SK-N-SH (cell line): Measurements from ENCODE around the gene PLIN1. TPM values are rescaled to one million over a fixed set of nuclear protein-coding genes. Genes with fewer than 3 reads are reported as not detected.

ENCODE experiments used
- CTCF ChIA-PET: fragments of 300-600, 350-600 bp; formaldehyde crosslinking; extraction: SDS; loops from one replicate; lab custom pipeline; 2021; lab: Yijun Ruan, JAX
- POLR2A ChIA-PET: fragments of 350-600 bp; sonication (Branson Sonifier 250); formaldehyde crosslinking; extraction: SDS; loops from one replicate; lab custom pipeline; 2020; ENCODE audit warnings: antibody characterized with exemption, inconsistent platforms; lab: Yijun Ruan, JAX
- DNase-seq: peaks from one replicate; pipeline ENCODE4 v3.0.0; 2012
- H2AFZ ChIP-seq: fragments of 200-600 bp; sonication (generic); 2 replicates; pipeline ENCODE4 v1.8.1; 2016; ENCODE audit warnings: antibody characterized with exemption, mild to moderate bottlenecking, low read depth
- H3F3A ChIP-seq: fragments of 200-600 bp; sonication (generic); replicated peaks from 2 replicates; pipeline ENCODE3; 2016; ENCODE audit warnings: antibody characterized with exemption, mild to moderate bottlenecking; ENCODE audit not compliant: insufficient read depth
- H3K27ac ChIP-seq, 2 experiments: fragments of 200-500 bp in 1 of 2; fragments of 200-600 bp in 1 of 2; sonication (Bioruptor generic) in 1 of 2; sonication (generic), shearing (Covaris generic) in 1 of 2; 2 replicates each; pipeline versions ENCODE4 v1.5.1 to v1.6.1; 2014 to 2016; ENCODE audit warnings: low read depth in 2 of 2, inconsistent platforms in 1 of 2, low read length in 1 of 2, mild to moderate bottlenecking in 1 of 2, mixed read lengths in 1 of 2
- H3K27me3 ChIP-seq: fragments of 200-600 bp; sonication (generic), shearing (Covaris generic); 2 replicates; pipeline ENCODE4 v1.6.1; 2016; ENCODE audit warnings: mixed run types; ENCODE audit not compliant: insufficient read depth
- H3K36me3 ChIP-seq, 2 experiments: fragments of 200-500 bp in 1 of 2; fragments of 200-600 bp in 1 of 2; sonication (Bioruptor generic) in 1 of 2; sonication (generic) in 1 of 2; replicated peaks in 1 of 2; 2 replicates each; pipeline versions ENCODE3 to v1.5.1; 2014 to 2016; ENCODE audit warnings: low read length in 1 of 2, mild to moderate bottlenecking in 1 of 2; ENCODE audit not compliant: insufficient read depth in 2 of 2, control insufficient read depth in 1 of 2
- H3K4me1 ChIP-seq, 2 experiments: fragments of 200-500 bp in 1 of 2; fragments of 200-600 bp in 1 of 2; sonication (Bioruptor generic) in 1 of 2; sonication (generic), shearing (Covaris generic) in 1 of 2; 2 replicates each; pipeline versions ENCODE4 v1.5.1 to v1.6.1; 2014 to 2016; ENCODE audit warnings: low read depth in 1 of 2, low read length in 1 of 2, mixed run types in 1 of 2; ENCODE audit not compliant: insufficient read depth in 2 of 2, control insufficient read depth in 1 of 2
- H3K4me2 ChIP-seq: fragments of 200-600 bp; sonication (generic), shearing (Covaris generic); 2 replicates; pipeline ENCODE4 v1.6.1; 2017; ENCODE audit warnings: mixed run types
- H3K4me3 ChIP-seq, 2 experiments: fragments of 200-500 bp in 1 of 2; fragments of 200-600 bp in 1 of 2; sonication (Bioruptor generic) in 1 of 2; sonication (generic), shearing (Covaris generic) in 1 of 2; 2 replicates each; pipeline versions ENCODE4 v1.5.1 to v1.8.1; 2014 to 2016; ENCODE audit warnings: low read depth in 2 of 2, inconsistent platforms in 1 of 2, low read length in 1 of 2, mild to moderate bottlenecking in 1 of 2, mixed read lengths in 1 of 2, moderate library complexity in 1 of 2
- H3K79me2 ChIP-seq: fragments of 200-600 bp; sonication (generic); 2 replicates; pipeline ENCODE4 v1.8.1; 2017; ENCODE audit warnings: mild to moderate bottlenecking; ENCODE audit not compliant: insufficient read depth
- H3K9ac ChIP-seq: fragments of 200-600 bp; sonication (generic); 2 replicates; pipeline ENCODE4 v1.6.1; 2017; ENCODE audit warnings: mixed run types
- H3K9me2 ChIP-seq: fragments of 200-600 bp; sonication (generic); 2 replicates; pipeline ENCODE4 v1.6.1; 2017; ENCODE audit warnings: mixed run types
- H3K9me3 ChIP-seq: fragments of 200-600 bp; sonication (generic); 2 replicates; pipeline ENCODE4 v1.6.1; 2017; ENCODE audit warnings: mixed run types, mild to moderate bottlenecking, moderate library complexity
- H4K20me1 ChIP-seq: fragments of 200-600 bp; sonication (generic); 2 replicates; pipeline ENCODE4 v1.6.1; 2017; ENCODE audit warnings: mild to moderate bottlenecking, mixed run types; ENCODE audit not compliant: insufficient read depth
- CTCF ChIP-seq: fragments of 200-600 bp; sonication (generic); IDR thresholded peaks from 2 replicates; pipeline ENCODE4 v1.6.1; 2017; ENCODE audit warnings: antibody characterized with exemption, mild to moderate bottlenecking, moderate library complexity
- ELF1 ChIP-seq: IDR thresholded peaks from 2 replicates; pipeline ENCODE4 v1.4.0; 2012
- EP300 ChIP-seq, 2 experiments: IDR thresholded peaks; 2 replicates each; pipeline versions ENCODE4 v1.4.0 to v1.6.1; 2012; ENCODE audit warnings: borderline replicate concordance in 1 of 2, low read depth in 1 of 2, low read length in 1 of 2
- EZH2phosphoT487 ChIP-seq: fragments of 200-600 bp; sonication (generic); IDR thresholded peaks from 2 replicates; pipeline ENCODE4 v1.6.1; 2017; ENCODE audit warnings: low read depth, mixed run types, mild to moderate bottlenecking, antibody characterized with exemption, moderate library complexity, borderline replicate concordance
- FOSL2 ChIP-seq: IDR thresholded peaks from 2 replicates; pipeline ENCODE4 v1.4.0; 2012; ENCODE audit warnings: low read depth, mild to moderate bottlenecking, moderate library complexity, borderline replicate concordance
- JUND ChIP-seq: IDR thresholded peaks from 2 replicates; pipeline ENCODE4 v1.4.0; 2012
- MEF2A ChIP-seq: IDR thresholded peaks from 2 replicates; pipeline ENCODE4 v1.4.0; 2012; ENCODE audit warnings: low read depth, borderline replicate concordance
- MXI1 ChIP-seq: IDR thresholded peaks from 2 replicates; pipeline ENCODE4 v1.6.1; 2012; ENCODE audit warnings: mild to moderate bottlenecking, low read depth, low read length, improper control_type of control experiment
- NFIC ChIP-seq: IDR thresholded peaks from 2 replicates; pipeline ENCODE4 v1.4.0; 2012; ENCODE audit warnings: borderline replicate concordance
- NRF1 ChIP-seq: IDR thresholded peaks from 2 replicates; pipeline ENCODE4 v1.6.1; 2012; ENCODE audit warnings: low read depth, mild to moderate bottlenecking, low read length
- POLR2AphosphoS5 ChIP-seq: IDR thresholded peaks from 2 replicates; pipeline ENCODE4 v1.6.1; 2012; ENCODE audit warnings: low read depth, low read length
- RAD21 ChIP-seq: IDR thresholded peaks from 2 replicates; pipeline ENCODE4 v1.6.1; 2012; ENCODE audit warnings: mild to moderate bottlenecking, low read length
- RCOR1 ChIP-seq: fragments of 150-350 bp; IDR thresholded peaks from 2 replicates; pipeline ENCODE4 v1.6.1; 2017; ENCODE audit warnings: antibody characterized with exemption, low read length
- SIN3A ChIP-seq: IDR thresholded peaks from 2 replicates; pipeline ENCODE4 v1.6.1; 2012; ENCODE audit warnings: low read depth, mild to moderate bottlenecking, low read length, moderate library complexity, borderline replicate concordance
- TEAD4 ChIP-seq: IDR thresholded peaks from 2 replicates; pipeline ENCODE4 v1.4.0; 2012; ENCODE audit warnings: mild to moderate bottlenecking, borderline replicate concordance; ENCODE audit not compliant: insufficient read depth
- USF1 ChIP-seq: IDR thresholded peaks from 2 replicates; pipeline ENCODE4 v1.4.0; 2012; ENCODE audit warnings: low read depth, borderline replicate concordance
- USF2 ChIP-seq: fragments of 150-350 bp; IDR thresholded peaks from 2 replicates; pipeline ENCODE4 v1.6.1; 2017; ENCODE audit warnings: antibody characterized with exemption, low read length, low read depth, borderline replicate concordance
- YY1 ChIP-seq: IDR thresholded peaks from 2 replicates; pipeline ENCODE4 v1.4.0; 2012; ENCODE audit warnings: low read depth, mild to moderate bottlenecking
- WGBS: methylation state at CpG from one replicate; pipeline ENCODE4 v1.1.6; 2017; ENCODE audit warnings: low lambda C conversion rate; 5-methylcytosine and 5-hydroxymethylcytosine counted together
- polyA plus RNA-seq, 3 experiments: library from polyadenylated mRNA; depleted of rRNA; stranded (reverse); fragments of >200 nt; gene quantifications; 2 replicates each; pipeline ENCODE4 v1.2.3, GENCODE V29; 2012
- TF ChIP-seq, protein P1 (sequence below): IDR thresholded peaks from 2 replicates; pipeline ENCODE4 v1.4.0; 2012; ENCODE audit warnings: low read depth
- TF ChIP-seq, protein P2 (sequence below): IDR thresholded peaks from 2 replicates; pipeline ENCODE4 v1.6.1; 2012; ENCODE audit warnings: mild to moderate bottlenecking, low read depth, low read length, moderate library complexity

PLIN1 gene
- polyA plus RNA-seq, 1 of the 3 experiments (the other 2 are of a cell fraction) = 0.08 TPM

DNA sequence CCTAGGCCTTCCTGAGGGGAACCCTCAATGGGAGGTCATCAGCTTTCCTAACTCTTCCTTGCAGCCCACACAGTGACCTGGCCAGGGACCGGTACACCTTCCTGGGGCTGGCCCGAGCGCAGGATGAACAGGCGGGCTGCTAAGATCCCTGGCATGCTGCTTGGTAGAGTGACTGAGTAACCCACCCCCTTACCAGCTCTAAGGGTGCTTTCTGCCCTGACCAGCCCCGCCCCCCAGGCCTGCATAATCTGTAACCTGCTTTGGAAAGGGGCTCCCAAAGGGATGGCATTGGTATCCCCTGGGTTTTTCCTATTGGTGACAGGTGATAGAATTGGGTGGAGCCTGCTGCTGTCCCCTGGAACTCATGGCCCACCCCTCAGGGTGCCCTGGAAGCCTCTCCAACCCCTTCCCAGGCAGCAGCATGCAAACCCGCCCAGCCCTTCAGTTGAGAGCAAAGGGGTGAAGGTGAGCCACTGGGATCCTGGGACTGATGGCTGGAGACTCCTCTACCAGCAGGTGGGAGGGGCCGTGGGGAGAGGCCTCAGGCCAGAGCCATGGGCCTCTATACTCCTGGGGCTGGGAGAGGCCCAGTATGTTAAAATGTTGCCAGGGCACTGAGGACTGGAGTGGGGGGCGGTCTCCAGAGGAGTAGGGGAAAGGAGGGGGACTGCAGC lies 12.8 kb downstream of the PLIN1 start:
- Histone ChIP-seq H4K20me1 (no peaks in the 10 kb centered on the region), H3K27me3 (no peaks in the 10 kb centered on the region), H3K4me3 (no peak overlapping the region), H3K79me2 (no peaks in the 10 kb centered on the region), H3F3A (peaks cover 22% of the 10 kb centered on the region), H3K36me3 (no peaks in the 10 kb centered on the region), H3K4me1 (peaks cover 12 to 19% of the 10 kb centered on the region in 2 experiments; a peak in 3 of 4 replicates), H3K9me3 (no peaks in the 10 kb centered on the region), H3K27ac (no peak overlapping the region), H2AFZ (peak overlapping the region; percentile 35; the same call in 1 of the 2 replicates), H3K4me2 (no peak overlapping the region), H3K9me2 (no peaks in the 10 kb centered on the region), H3K9ac (no peak overlapping the region)
- 94% methylated on average over 4 of the region's 8 CpGs for WGBS
- CTCF ChIA-PET = interaction anchor here (1.0 to 1.2 kb wide), 2 partner anchors 91 to 222 kb away, joined by 3 read pairs; partner anchors contain the start of gene TICRR
- TF ChIP-seq YY1 = no peak
- TF ChIP-seq SIN3A = no peak
- no peak for TF ChIP-seq EP300 (IDR thresholded peaks at IDR 0.05; ENCODE audit: borderline replicate concordance in 1 of 2, low read depth in 1 of 2, low read length in 1 of 2)
- TF ChIP-seq POLR2AphosphoS5 = no peak
- no peak for TF ChIP-seq RCOR1
- TF ChIP-seq EZH2phosphoT487 = no peak
- TF ChIP-seq USF1 = no peak
- TF ChIP-seq NRF1 = no peak
- TF ChIP-seq, protein P1, sequence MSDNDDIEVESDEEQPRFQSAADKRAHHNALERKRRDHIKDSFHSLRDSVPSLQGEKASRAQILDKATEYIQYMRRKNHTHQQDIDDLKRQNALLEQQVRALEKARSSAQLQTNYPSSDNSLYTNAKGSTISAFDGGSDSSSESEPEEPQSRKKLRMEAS = no peak
- no peak for TF ChIP-seq MXI1
- no peak for TF ChIP-seq RAD21
- no peak for TF ChIP-seq ELF1
- no peak for TF ChIP-seq MEF2A
- TF ChIP-seq, protein P2, sequence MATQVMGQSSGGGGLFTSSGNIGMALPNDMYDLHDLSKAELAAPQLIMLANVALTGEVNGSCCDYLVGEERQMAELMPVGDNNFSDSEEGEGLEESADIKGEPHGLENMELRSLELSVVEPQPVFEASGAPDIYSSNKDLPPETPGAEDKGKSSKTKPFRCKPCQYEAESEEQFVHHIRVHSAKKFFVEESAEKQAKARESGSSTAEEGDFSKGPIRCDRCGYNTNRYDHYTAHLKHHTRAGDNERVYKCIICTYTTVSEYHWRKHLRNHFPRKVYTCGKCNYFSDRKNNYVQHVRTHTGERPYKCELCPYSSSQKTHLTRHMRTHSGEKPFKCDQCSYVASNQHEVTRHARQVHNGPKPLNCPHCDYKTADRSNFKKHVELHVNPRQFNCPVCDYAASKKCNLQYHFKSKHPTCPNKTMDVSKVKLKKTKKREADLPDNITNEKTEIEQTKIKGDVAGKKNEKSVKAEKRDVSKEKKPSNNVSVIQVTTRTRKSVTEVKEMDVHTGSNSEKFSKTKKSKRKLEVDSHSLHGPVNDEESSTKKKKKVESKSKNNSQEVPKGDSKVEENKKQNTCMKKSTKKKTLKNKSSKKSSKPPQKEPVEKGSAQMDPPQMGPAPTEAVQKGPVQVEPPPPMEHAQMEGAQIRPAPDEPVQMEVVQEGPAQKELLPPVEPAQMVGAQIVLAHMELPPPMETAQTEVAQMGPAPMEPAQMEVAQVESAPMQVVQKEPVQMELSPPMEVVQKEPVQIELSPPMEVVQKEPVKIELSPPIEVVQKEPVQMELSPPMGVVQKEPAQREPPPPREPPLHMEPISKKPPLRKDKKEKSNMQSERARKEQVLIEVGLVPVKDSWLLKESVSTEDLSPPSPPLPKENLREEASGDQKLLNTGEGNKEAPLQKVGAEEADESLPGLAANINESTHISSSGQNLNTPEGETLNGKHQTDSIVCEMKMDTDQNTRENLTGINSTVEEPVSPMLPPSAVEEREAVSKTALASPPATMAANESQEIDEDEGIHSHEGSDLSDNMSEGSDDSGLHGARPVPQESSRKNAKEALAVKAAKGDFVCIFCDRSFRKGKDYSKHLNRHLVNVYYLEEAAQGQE = no peak
- TF ChIP-seq JUND = no peak
- TF ChIP-seq TEAD4 = no peak
- no peak for TF ChIP-seq CTCF
- no peak for TF ChIP-seq NFIC
- no peak for TF ChIP-seq FOSL2
- TF ChIP-seq USF2 = no peak
- DNase-seq = no peak
- POLR2A ChIA-PET = interaction anchor here (1.2 to 1.3 kb wide), 3 partner anchors 12 to 228 kb away, joined by 3 to 4 read pairs (median 4); partner anchors contain the start of gene AP3S2
